ENCODE results near the gene DAAM1. TPM values are rescaled to one million over a fixed set of nuclear protein-coding genes. Genes with fewer than 3 reads are reported as not detected.

The DAAM1 gene
- polyA plus RNA-seq, 2 of the 4 experiments (the other 2 are of a cell fraction), result 6.8 to 10.8 TPM

- TF ChIP-seq POLR2AphosphoS2 (conservative IDR thresholded peaks at IDR 0.05; ENCODE audit: low read length) (no peak), CHD4 (IDR thresholded peaks at IDR 0.05; ENCODE audit: borderline replicate concordance) (no peak)
Observed at GRCh38 chr14:59181791-59182190, 6.7 kb upstream of the DAAM1 start (continued).

DNA sequence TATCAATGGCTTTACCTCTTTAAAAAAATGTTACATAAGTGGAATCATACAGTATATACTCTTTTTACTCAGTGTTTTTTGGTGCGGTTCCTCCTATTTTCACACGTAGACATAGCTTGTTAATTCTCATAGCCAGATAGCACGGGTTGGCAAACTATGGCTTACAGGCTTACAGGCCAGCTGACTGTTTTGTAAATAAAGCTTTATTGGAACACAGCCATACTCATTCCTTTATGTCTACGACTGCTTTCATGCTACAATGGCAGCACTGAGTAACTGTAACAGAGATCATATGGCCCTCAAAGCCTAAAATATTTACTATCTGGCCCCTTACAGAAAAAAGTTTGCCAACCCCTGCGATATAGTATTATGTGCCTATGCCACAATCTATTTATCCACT lies 5.8 kb upstream of the DAAM1 start:
- WGBS (ENCODE audit: missing lambda C conversion rate), result 53% methylated on average over 5 of the region's 5 CpGs
- CTCF ChIA-PET, result no interaction called here
- H3K27ac ChIP-seq, result no peak overlapping the region
- no peaks in the 10 kb centered on the region for H3K9me3 ChIP-seq
- no peak for ATAC-seq
- POLR2A ChIA-PET, result no interaction called here
- no peak overlapping the region for H3K4me3 ChIP-seq
- no peak for FAIRE-seq
- H3K4me1 ChIP-seq, result no peaks in the 10 kb centered on the region
- H3K4me2 ChIP-seq, result no peak overlapping the region
- DNase-seq (ENCODE audit: low read depth in 1 of 2, low spot score in 1 of 2), result no peak
- TF ChIP-seq KDM5A (IDR thresholded peaks at IDR 0.05) (no peak), RARB (CRISPR knock-in tag; IDR thresholded peaks at IDR 0.05) (no peak), HES2 (IDR thresholded peaks at IDR 0.05) (no peak)

DNA sequence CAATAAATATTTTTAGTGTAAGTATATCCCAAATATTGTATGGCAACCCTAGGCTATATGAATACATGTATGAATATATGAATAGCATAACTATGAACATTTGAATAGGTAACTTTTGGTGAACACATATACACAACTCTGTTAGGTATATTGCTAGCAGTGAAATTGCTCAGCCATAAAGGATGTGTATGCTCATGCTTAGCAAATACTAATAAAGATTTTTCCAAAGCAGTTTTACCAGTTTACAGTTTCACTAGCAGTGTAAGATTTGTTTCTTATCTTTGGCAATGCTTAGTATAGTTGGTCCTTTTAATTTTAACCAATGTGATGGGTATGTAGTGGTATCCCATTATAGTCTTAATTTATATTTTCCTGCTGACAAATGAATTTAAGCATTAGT lies 5.3 kb upstream of the DAAM1 start:
- ChIA-PET CTCF (interaction anchor here (2.3 kb wide), 1 partner anchor 11 kb away, joined by 9 read pairs; no protein-coding TSS in a partner anchor), POLR2A (no interaction called here)
- FAIRE-seq (no peak), DNase-seq (ENCODE audit: low read depth in 1 of 2, low spot score in 1 of 2) (no peak), ATAC-seq (no peak)
- Histone ChIP-seq H3K4me1 (no peaks in the 10 kb centered on the region), H3K9me3 (no peaks in the 10 kb centered on the region), H3K4me3 (no peak overlapping the region), H3K4me2 (no peak overlapping the region), H3K27ac (no peak overlapping the region)
- TF ChIP-seq POLR2AphosphoS2 (conservative IDR thresholded peaks at IDR 0.05; ENCODE audit: low read length), result no peak
- no peak for TF ChIP-seq JUN (IDR thresholded peaks at IDR 0.05)
- no peak for TF ChIP-seq RFX5 (IDR thresholded peaks at IDR 0.05)
- no peak for TF ChIP-seq BCL3 (IDR thresholded peaks at IDR 0.05)
- no peak for TF ChIP-seq TFCP2L1 (CRISPR knock-in tag; IDR thresholded peaks at IDR 0.05)
- TF ChIP-seq POLR2A (IDR thresholded peaks at IDR 0.05; ENCODE audit: low read length), result no peak
- TF ChIP-seq NR3C1 (IDR thresholded peaks at IDR 0.05), result no peak
- no peak for TF ChIP-seq SMC3 (IDR thresholded peaks at IDR 0.05)
- TF ChIP-seq EP300 (IDR thresholded peaks at IDR 0.05), result no peak
- no peak for TF ChIP-seq USF2 (IDR thresholded peaks at IDR 0.05)
- TF ChIP-seq CEBPB (IDR thresholded peaks at IDR 0.05), result no peak
- no peak for TF ChIP-seq MAFK (IDR thresholded peaks at IDR 0.05; ENCODE audit: partially characterized antibody)
- no peak for TF ChIP-seq SREBF2 (IDR thresholded peaks at IDR 0.05)
- TF ChIP-seq JUNB (IDR thresholded peaks at IDR 0.05), result no peak
- TF ChIP-seq CHD2 (IDR thresholded peaks at IDR 0.05; ENCODE audit: low read length, partially characterized antibody), result no peak
- TF ChIP-seq EHMT2 (IDR thresholded peaks at IDR 0.05; ENCODE audit: low read depth), result no peak

DNA sequence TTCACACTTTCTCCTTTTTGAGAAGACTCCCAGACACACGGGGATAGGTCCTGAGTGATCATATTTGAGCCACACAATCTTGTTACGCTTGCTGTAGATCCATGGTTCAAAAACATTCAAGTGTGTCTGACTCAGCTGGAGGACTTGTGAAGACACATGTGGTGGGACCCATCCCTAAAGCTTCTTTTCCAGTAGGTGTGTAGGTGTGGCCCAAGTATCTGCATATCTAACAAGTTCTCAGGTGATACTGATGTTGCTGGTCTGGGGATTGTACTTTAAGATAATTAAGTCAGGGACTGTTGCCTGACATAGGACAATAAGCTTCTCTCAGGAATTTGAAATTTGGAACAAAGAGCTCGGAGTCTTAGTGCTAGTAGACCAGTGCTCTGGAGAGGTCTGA lies 4.1 kb upstream of the DAAM1 start:
- ATAC-seq, result no peak
- TF ChIP-seq KDM5A (IDR thresholded peaks at IDR 0.05) (no peak), ZSCAN20 (CRISPR knock-in tag; IDR thresholded peaks at IDR 0.05) (no peak), HOXB13 (CRISPR knock-in tag; IDR thresholded peaks at IDR 0.05; ENCODE audit: low read depth) (no peak), SREBF2 (IDR thresholded peaks at IDR 0.05) (no peak), ESRRA (IDR thresholded peaks at IDR 0.05; ENCODE audit: borderline replicate concordance, low read length) (no peak), POLR2AphosphoS2 (conservative IDR thresholded peaks at IDR 0.05; ENCODE audit: low read length) (no peak), FOSB (CRISPR knock-in tag; IDR thresholded peaks at IDR 0.05) (no peak), CEBPB (IDR thresholded peaks at IDR 0.05) (no peak), PBX3 (IDR thresholded peaks at IDR 0.05) (no peak), RARB (CRISPR knock-in tag; IDR thresholded peaks at IDR 0.05) (no peak), RNF2 (IDR thresholded peaks at IDR 0.05; ENCODE audit: borderline replicate concordance, low read depth) (no peak), PHF8 (IDR thresholded peaks at IDR 0.05; ENCODE audit: borderline replicate concordance, low read depth) (no peak), TFCP2L1 (CRISPR knock-in tag; IDR thresholded peaks at IDR 0.05) (no peak), KDM1A (IDR thresholded peaks at IDR 0.05; ENCODE audit: low read depth) (no peak), HEYL (CRISPR knock-in tag; IDR thresholded peaks at IDR 0.05) (no peak), HMGXB4 (CRISPR knock-in tag; IDR thresholded peaks at IDR 0.05; ENCODE audit: borderline replicate concordance) (no peak)
- TF ChIP-seq, protein P1, sequence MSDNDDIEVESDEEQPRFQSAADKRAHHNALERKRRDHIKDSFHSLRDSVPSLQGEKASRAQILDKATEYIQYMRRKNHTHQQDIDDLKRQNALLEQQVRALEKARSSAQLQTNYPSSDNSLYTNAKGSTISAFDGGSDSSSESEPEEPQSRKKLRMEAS (IDR thresholded peaks at IDR 0.05), result no peak

More for the DNA sequence above, 4.1 kb upstream of the DAAM1 start:
- 34% methylated on average over 3 of the region's 3 CpGs for WGBS (ENCODE audit: missing lambda C conversion rate)
- Histone ChIP-seq H3K4me2 (no peak overlapping the region), H3K4me1 (no peaks in the 10 kb centered on the region), H3K27ac (no peak overlapping the region), H3K9me3 (no peaks in the 10 kb centered on the region), H3K4me3 (no peak overlapping the region)
- CTCF ChIA-PET, result interaction anchor here (0.7 to 2.3 kb wide), 4 partner anchors 10 to 392 kb away, joined by 3 to 9 read pairs (median 4); partner anchors contain the start of gene CCDC175
- DNase-seq (ENCODE audit: low read depth in 1 of 2, low spot score in 1 of 2) (no peak), FAIRE-seq (no peak)
- POLR2A ChIA-PET, result no interaction called here

Data from A549 (cell line).